Measurements from ENCODE around the gene IRF2.

IRF2 gene

GRCh38 chr4:184450743-184451535, 23.4 kb downstream of the IRF2 start:
- TF ChIP-seq CTCF (IDR thresholded peaks at IDR 0.05): no peak
- Histone ChIP-seq H3K27ac (no peak overlapping the region), H3K4me1 (peaks cover 16% of the 10 kb centered on the region)

GRCh38 chr4:184450045-184450444, 24.3 kb downstream of the IRF2 start:
- no peak overlapping the region for H3K9ac ChIP-seq
- no peaks in the 10 kb centered on the region for H3K36me3 ChIP-seq (ENCODE audit: control insufficient read depth, insufficient read depth, low read length)
- H3K4me2 ChIP-seq (ENCODE audit: low read length): no peak overlapping the region
- no peak overlapping the region for H2AFZ ChIP-seq
- no peaks in the 10 kb centered on the region for H3K27me3 ChIP-seq (ENCODE audit: control insufficient read depth, insufficient read depth, low read length)
- no peak for TF ChIP-seq CTCF (IDR thresholded peaks at IDR 0.05)
- no peak overlapping the region for H3K27ac ChIP-seq
- H3K4me1 ChIP-seq: peaks cover 16% of the 10 kb centered on the region
- peaks cover 37% of the 10 kb centered on the region for H3K79me2 ChIP-seq
- H3K9me3 ChIP-seq (ENCODE audit: control insufficient read depth, low read length): no peaks in the 10 kb centered on the region
- no peak overlapping the region for H3K4me3 ChIP-seq (ENCODE audit: low read depth, low read length)

More at GRCh38 chr4:184450743-184451535, 23.4 kb downstream of the IRF2 start:
- Histone ChIP-seq H3K79me2 (peaks cover 36% of the 10 kb centered on the region), H3K9ac (no peak overlapping the region), H2AFZ (no peak overlapping the region), H3K4me3 (ENCODE audit: low read depth, low read length) (no peak overlapping the region), H3K4me2 (ENCODE audit: low read length) (no peak overlapping the region), H3K27me3 (ENCODE audit: control insufficient read depth, insufficient read depth, low read length) (no peaks in the 10 kb centered on the region), H3K36me3 (ENCODE audit: control insufficient read depth, insufficient read depth, low read length) (no peaks in the 10 kb centered on the region), H3K9me3 (ENCODE audit: control insufficient read depth, low read length) (no peaks in the 10 kb centered on the region)

GRCh38 chr4:184448821-184449220, 25.5 kb downstream of the IRF2 start:
- H3K27me3 ChIP-seq (ENCODE audit: control insufficient read depth, insufficient read depth, low read length): no peaks in the 10 kb centered on the region
- H3K9me3 ChIP-seq (ENCODE audit: control insufficient read depth, low read length): no peaks in the 10 kb centered on the region
- H3K4me2 ChIP-seq (ENCODE audit: low read length): no peak overlapping the region
- peak overlapping the region; percentile 55 for H3K27ac ChIP-seq
- H3K9ac ChIP-seq: no peak overlapping the region
- peaks cover 16% of the 10 kb centered on the region for H3K4me1 ChIP-seq
- TF ChIP-seq CTCF (IDR thresholded peaks at IDR 0.05): no peak
- no peak overlapping the region for H2AFZ ChIP-seq
- H3K4me3 ChIP-seq (ENCODE audit: low read depth, low read length): no peak overlapping the region
- H3K36me3 ChIP-seq (ENCODE audit: control insufficient read depth, insufficient read depth, low read length): no peaks in the 10 kb centered on the region
- peaks cover 45% of the 10 kb centered on the region for H3K79me2 ChIP-seq

- Histone ChIP-seq H3K36me3 (ENCODE audit: control insufficient read depth, insufficient read depth, low read length) (no peaks in the 10 kb centered on the region), H3K4me2 (ENCODE audit: low read length) (no peak overlapping the region), H3K4me1 (peaks cover 16% of the 10 kb centered on the region), H3K9ac (no peak overlapping the region), H3K79me2 (peaks cover 52% of the 10 kb centered on the region), H3K27me3 (ENCODE audit: control insufficient read depth, insufficient read depth, low read length) (no peaks in the 10 kb centered on the region), H3K27ac (peak overlapping the region; percentile 19), H3K9me3 (ENCODE audit: control insufficient read depth, low read length) (no peaks in the 10 kb centered on the region), H3K4me3 (ENCODE audit: low read depth, low read length) (no peak overlapping the region), H2AFZ (no peak overlapping the region)
- no peak for TF ChIP-seq CTCF (IDR thresholded peaks at IDR 0.05)
Observed at GRCh38 chr4:184448141-184448540, 26.2 kb downstream of the IRF2 start.

GRCh38 chr4:184447664-184448063, 26.7 kb downstream of the IRF2 start:
- Histone ChIP-seq H3K4me1 (peaks cover 16% of the 10 kb centered on the region), H3K27ac (peak overlapping the region; percentile 19), H3K4me3 (ENCODE audit: low read depth, low read length) (no peak overlapping the region), H2AFZ (no peak overlapping the region), H3K27me3 (ENCODE audit: control insufficient read depth, insufficient read depth, low read length) (no peaks in the 10 kb centered on the region), H3K4me2 (ENCODE audit: low read length) (no peak overlapping the region), H3K36me3 (ENCODE audit: control insufficient read depth, insufficient read depth, low read length) (no peaks in the 10 kb centered on the region), H3K9ac (no peak overlapping the region), H3K9me3 (ENCODE audit: control insufficient read depth, low read length) (no peaks in the 10 kb centered on the region), H3K79me2 (peaks cover 54% of the 10 kb centered on the region)
- no peak for TF ChIP-seq CTCF (IDR thresholded peaks at IDR 0.05)
